Activated T-cell treated with anti-CD3 and anti-CD28 coated beads for 4 hours (primary cell): Measurements from ENCODE around the gene ACR.
"Not testable (repeated sequence)": the region's sequence is repeated elsewhere in the genome, so short reads cannot be mapped to it uniquely, and the experiment has no call there.

Experiments used
- DNase-seq: peaks from one replicate; pipeline ENCODE4 v3.0.0-alpha.2; 2020

The ACR gene

GRCh38 chr22:50734343-50734771 is 3.6 kb upstream of the ACR start:
- no peak for DNase-seq

- no peak for DNase-seq
Observed at GRCh38 chr22:50734986-50735738, 2.8 kb upstream of the ACR start.

- no peak for DNase-seq
Observed at GRCh38 chr22:50735739-50736030, 2.3 kb upstream of the ACR start.

- DNase-seq = no peak
Observed at GRCh38 chr22:50738649-50739227, 734 bp downstream of the ACR start.

- no peak for DNase-seq
Observed at GRCh38 chr22:50739279-50739691, 1.3 kb downstream of the ACR start.

- DNase-seq = no peak
Observed at GRCh38 chr22:50739894-50740293, 1.9 kb downstream of the ACR start.

GRCh38 chr22:50740714-50741113 is 2.7 kb downstream of the ACR start:
- not testable (repeated sequence) for DNase-seq

- DNase-seq = not testable (repeated sequence)
Observed at GRCh38 chr22:50744424-50744823, 6.4 kb downstream of the ACR start.

- DNase-seq = not testable (repeated sequence)
Observed at GRCh38 chr22:50747521-50747920, 9.5 kb downstream of the ACR start.

GRCh38 chr22:50748630-50749029 is 10.6 kb downstream of the ACR start:
- not testable (repeated sequence) for DNase-seq

GRCh38 chr22:50749302-50750074 is 11.5 kb downstream of the ACR start:
- not testable (repeated sequence) for DNase-seq

- not testable (repeated sequence) for DNase-seq
Observed at GRCh38 chr22:50755251-50755650, 17.2 kb downstream of the ACR start.

GRCh38 chr22:50756406-50756805 is 18.4 kb downstream of the ACR start:
- DNase-seq = not testable (repeated sequence)

- peak; percentile 32 for DNase-seq
Observed at GRCh38 chr22:50756949-50757491, 19.0 kb downstream of the ACR start.

GRCh38 chr22:50759597-50760341 is 21.8 kb downstream of the ACR start:
- not testable (repeated sequence) for DNase-seq

GRCh38 chr22:50761829-50762228 is 23.8 kb downstream of the ACR start:
- DNase-seq = not testable (repeated sequence)

- not testable (repeated sequence) for DNase-seq
Observed at GRCh38 chr22:50764288-50764687, 26.3 kb downstream of the ACR start.

- DNase-seq = not testable (repeated sequence)
Observed at GRCh38 chr22:50775132-50775531, 37.1 kb downstream of the ACR start.

- DNase-seq = not testable (repeated sequence)
Observed at GRCh38 chr22:50777631-50778030, 39.6 kb downstream of the ACR start.

- not testable (repeated sequence) for DNase-seq
Observed at GRCh38 chr22:50780244-50780643, 42.2 kb downstream of the ACR start.

- not testable (repeated sequence) for DNase-seq
Observed at GRCh38 chr22:50782253-50782652, 44.2 kb downstream of the ACR start.

GRCh38 chr22:50783033-50783879 is 45.3 kb downstream of the ACR start, which contains the start of gene RABL2B:
RABL2B (minus strand) TSS chr22:50783636; CDS start chr22:50782294, 1,342 bp downstream.
- peak; percentile 77 for DNase-seq
